ENCODE results near the gene MTHFD1. TPM values are rescaled to one million over a fixed set of nuclear protein-coding genes. Genes with fewer than 3 reads are reported as not detected.
A peak's percentile ranks its signal among the peaks of the same experiment; 100 is the strongest.

Gene MTHFD1
- total and polyA plus RNA-seq, 9 of the 15 experiments (the other 6 are each of a cell fraction or from before 2014, with no cell fraction given) = 66.7 to 158 (median 90.9) TPM

- no peak overlapping the region for H2AFZ ChIP-seq (ENCODE audit: low read depth, low read length)
- ChIA-PET CTCF (ENCODE audit: low intra/inter-chr PET ratio) (no interaction called here), POLR2A (interaction anchor here (1.1 kb wide), 1 partner anchor 16 kb away, joined by 3 read pairs; no protein-coding TSS in a partner anchor)
- H3K4me2 ChIP-seq (ENCODE audit: insufficient read depth, low read length) = peak overlapping the region; percentile 67
- no peaks in the 10 kb centered on the region for H3K9me1 ChIP-seq (ENCODE audit: control insufficient read depth, insufficient read depth, low read length)
- 17% methylated on average over 3 of the region's 4 CpGs for WGBS (ENCODE audit: insufficient coverage, low coverage, missing lambda C conversion rate)
- no peaks in the 10 kb centered on the region for H3K36me3 ChIP-seq (ENCODE audit: control insufficient read depth, insufficient read depth, low read length)
- H3K4me3 ChIP-seq = no peak overlapping the region
- BruUV-seq (replicated peaks) = no TSS peak
- H3K9ac ChIP-seq (ENCODE audit: insufficient read depth in 1 of 2, low read depth in 2 of 2, low read length in 2 of 2) = peak overlapping the region in 1 of 2 experiments; percentile 27; a peak in 1 of 4 replicates
- H3K27me3 ChIP-seq (ENCODE audit: control insufficient read depth in 2 of 2, insufficient read depth in 2 of 2, low read length in 2 of 2) = no peaks in the 10 kb centered on the region
- in situ Hi-C loops (cut with MboI) (no loop called here), intact Hi-C loops (cut with micrococcal nuclease) (loop anchor here (5.0 kb wide), 1 partner anchor 40 kb away; the partner anchor contains the start of gene AKAP5)
- H3K4me1 ChIP-seq (replicated peaks in 1 of 2; ENCODE audit: control insufficient read depth in 2 of 2, insufficient read depth in 2 of 2, low read length in 2 of 2) = peaks cover 21 to 36% of the 10 kb centered on the region in 2 experiments; a peak in 4 of 5 replicates
- FAIRE-seq (peak; percentile 54), DNase-seq (ENCODE audit: extremely low read depth in 1 of 4, low spot score in 3 of 4) (peak in 2 of 4 experiments; percentile 12 to 36), ATAC-seq (no peak)
- no peak for TF ChIP-seq ELF1 (tag; IDR thresholded peaks at IDR 0.05)
- TF ChIP-seq PBX2 (CRISPR knock-in tag; IDR thresholded peaks at IDR 0.05; ENCODE audit: low read depth) = no peak
- no peak; the same call in 1 of the 2 replicates for TF ChIP-seq PBX2 (tag; conservative IDR thresholded peaks at IDR 0.05; ENCODE audit: low read depth)
- TF ChIP-seq, protein P1, sequence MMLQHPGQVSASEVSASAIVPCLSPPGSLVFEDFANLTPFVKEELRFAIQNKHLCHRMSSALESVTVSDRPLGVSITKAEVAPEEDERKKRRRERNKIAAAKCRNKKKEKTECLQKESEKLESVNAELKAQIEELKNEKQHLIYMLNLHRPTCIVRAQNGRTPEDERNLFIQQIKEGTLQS (IDR thresholded peaks at IDR 0.05) = no peak
- TF ChIP-seq, protein P1 (CRISPR knock-in tag; conservative IDR thresholded peaks at IDR 0.05) = no peak
- TF ChIP-seq PHB (CRISPR knock-in tag; IDR thresholded peaks at IDR 0.05) = no peak
- TF ChIP-seq ZBTB2 (IDR thresholded peaks at IDR 0.05) = no peak
- TF ChIP-seq MED1 (CRISPR knock-in tag; IDR thresholded peaks at IDR 0.05; ENCODE audit: borderline replicate concordance) = no peak
- no peak for TF ChIP-seq RUNX1 (IDR thresholded peaks at IDR 0.05; ENCODE audit: low read depth)
- no peak for TF ChIP-seq KLF1 (tag; IDR thresholded peaks at IDR 0.05)
- no peak overlapping the region; the same call in 1 of the 3 replicates for H3K27ac ChIP-seq (ENCODE audit: extremely low read depth, low read depth, low read length)
- peaks cover 62% of the 10 kb centered on the region for H3K79me2 ChIP-seq (ENCODE audit: control insufficient read depth, insufficient read depth, low read length)
- no peaks in the 10 kb centered on the region for H3K9me3 ChIP-seq (replicated peaks; ENCODE audit: control insufficient read depth, insufficient read depth, low read depth, low read length)
- no peaks in the 10 kb centered on the region for H4K20me1 ChIP-seq (replicated peaks; ENCODE audit: control insufficient read depth, insufficient read depth, low read length)
These were observed 119.4 kb downstream of the MTHFD1 start for GRCh38 chr14:64507376-64508156.
